NB4 (cell line): Measurements from ENCODE around the gene HCFC1.
A peak's percentile ranks its signal among the peaks of the same experiment; 100 is the strongest.

Experiments
- DNase-seq: peaks from one replicate; pipeline ENCODE4 v3.0.0; 2010; ENCODE audit warnings: low read depth
- H3K4me3 ChIP-seq: one replicate; pipeline ENCODE4 v1.5.1; 2011; ENCODE audit warnings: mild to moderate bottlenecking, low read depth, low read length, moderate library complexity
- CTCF ChIP-seq: IDR thresholded peaks from one replicate; pipeline ENCODE4 v1.5.1; 2012; ENCODE audit warnings: low read depth, low read length
- MAX ChIP-seq: IDR thresholded peaks from 2 replicates; pipeline ENCODE4 v1.6.1; 2011; ENCODE audit warnings: low read depth, low read length
- MYC ChIP-seq: IDR thresholded peaks from 2 replicates; pipeline ENCODE4 v1.6.1; 2011; ENCODE audit warnings: low read depth, low read length
- POLR2A ChIP-seq: IDR thresholded peaks from 2 replicates; pipeline ENCODE4 v1.6.1; 2011; ENCODE audit warnings: mild to moderate bottlenecking; ENCODE audit not compliant: insufficient read length; ENCODE audit errors: extremely low read depth

Gene HCFC1

DNA sequence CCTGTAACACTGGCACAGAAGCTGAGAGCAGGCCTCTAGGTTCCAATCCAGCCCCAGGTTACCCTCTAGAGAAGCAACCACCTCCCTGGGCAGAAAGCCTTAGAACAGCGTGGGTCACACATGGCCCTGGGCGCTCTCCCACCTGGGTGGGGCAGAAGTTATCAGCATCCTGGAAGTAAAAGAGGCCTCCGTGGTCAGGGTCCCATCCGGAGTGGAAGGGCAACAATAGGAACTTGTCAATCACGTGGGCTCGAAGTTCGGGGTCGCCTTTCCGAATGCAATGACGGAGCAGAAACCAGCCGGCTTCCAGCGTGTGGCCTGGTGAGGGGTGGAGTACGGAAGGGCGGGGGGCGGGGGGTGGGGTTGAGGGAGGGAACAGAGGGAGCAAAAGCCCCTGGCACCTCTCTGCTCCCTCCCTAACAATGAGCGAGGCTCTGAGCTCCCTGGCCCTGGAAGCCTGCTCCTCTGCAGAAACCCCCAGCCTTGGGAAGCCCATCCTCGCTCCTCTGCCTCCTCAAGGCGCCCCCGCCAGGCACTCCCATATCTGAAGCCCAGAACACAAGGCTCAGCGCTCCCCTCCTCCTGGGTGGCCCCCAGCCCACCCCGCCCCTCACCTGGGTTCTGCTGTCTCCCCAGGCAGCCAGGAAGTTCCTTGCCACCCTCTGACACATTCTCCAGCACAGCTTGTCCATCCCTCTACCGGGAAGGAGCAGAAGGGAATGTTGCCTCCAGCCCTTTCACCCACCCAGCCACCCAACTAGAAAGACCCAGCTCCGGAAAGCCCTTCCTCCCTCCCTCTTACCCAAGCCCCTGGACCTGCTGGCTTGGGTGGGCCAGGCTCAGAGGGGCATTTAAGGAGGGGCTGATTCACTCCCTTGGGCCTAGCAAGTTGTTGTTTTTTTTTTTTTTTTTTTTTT, 30.0 kb downstream of the HCFC1 start:
- H3K4me3 ChIP-seq: no peak overlapping the region
- TF ChIP-seq CTCF (no peak), MAX (no peak), MYC (no peak), POLR2A (no peak)
- DNase-seq: no peak

DNA sequence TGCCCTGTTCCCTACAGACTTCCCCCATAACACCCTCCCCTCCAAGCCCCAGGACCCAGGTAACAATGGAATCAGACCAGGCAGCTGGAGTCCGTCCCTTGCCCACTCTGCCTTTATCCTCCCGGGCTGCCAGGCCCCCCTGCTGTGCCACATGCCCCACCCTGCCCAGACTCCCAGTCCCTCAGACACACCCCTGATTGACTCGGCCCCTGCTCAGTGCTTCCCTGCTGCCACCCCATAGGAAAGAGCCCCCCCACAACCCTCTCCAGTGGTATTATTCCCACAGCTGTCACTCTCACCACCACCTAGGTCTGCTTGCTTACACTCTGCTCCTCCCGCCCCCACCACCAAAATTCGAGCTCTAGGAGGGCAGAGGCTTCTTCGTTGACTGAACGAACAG, 32.0 kb downstream of the HCFC1 start:
- no peak overlapping the region for H3K4me3 ChIP-seq
- TF ChIP-seq MYC (no peak), CTCF (no peak), POLR2A (no peak), MAX (no peak)
- DNase-seq: no peak

DNA sequence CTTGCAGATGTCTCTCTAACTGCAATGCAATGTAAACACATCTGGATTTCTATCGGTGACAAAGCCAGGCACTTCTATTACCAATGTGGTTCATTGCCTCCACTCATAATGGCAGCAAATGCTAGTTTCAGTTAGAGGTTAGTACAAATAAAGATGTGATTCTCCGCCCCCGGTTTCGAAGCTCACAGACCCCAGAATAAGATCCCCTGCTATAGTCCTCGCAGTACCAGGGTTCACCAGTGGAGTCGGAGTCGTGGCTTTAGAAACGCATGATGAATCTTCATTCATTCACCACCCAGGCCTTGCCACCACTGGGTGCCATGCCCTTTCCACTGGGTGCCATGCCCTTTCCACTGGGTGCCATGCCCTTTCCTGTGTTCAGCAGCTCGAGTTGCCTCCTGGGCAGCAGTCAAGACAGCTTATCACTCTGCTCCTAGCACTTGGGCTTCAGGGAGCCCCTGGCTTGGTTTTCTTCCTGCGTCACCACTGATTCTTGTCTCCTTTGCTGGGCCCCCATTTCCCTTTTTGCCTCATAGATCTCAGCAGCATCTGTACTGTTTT, 33.3 kb downstream of the HCFC1 start:
- TF ChIP-seq MAX (no peak), MYC (no peak), CTCF (no peak), POLR2A (no peak)
- no peak for DNase-seq
- no peak overlapping the region for H3K4me3 ChIP-seq

- no peak overlapping the region for H3K4me3 ChIP-seq
- no peak for DNase-seq
- TF ChIP-seq MAX: no peak
- no peak for TF ChIP-seq CTCF
- no peak for TF ChIP-seq MYC
- no peak for TF ChIP-seq POLR2A
Observed at GRCh38 chrX:153937056-153937455, 34.6 kb downstream of the HCFC1 start.

GRCh38 chrX:153935326-153935851, 36.2 kb downstream of the HCFC1 start:
- no peak for DNase-seq
- peak overlapping the region; percentile 47 for H3K4me3 ChIP-seq
- peak; percentile 79 for TF ChIP-seq MAX
- TF ChIP-seq CTCF: no peak
- peak; percentile 85 for TF ChIP-seq MYC
- no peak for TF ChIP-seq POLR2A
